HepG2 (cell line): ENCODE data around the gene PIGW. TPM values are rescaled to one million over a fixed set of nuclear protein-coding genes. Genes with fewer than 3 reads are reported as not detected.

Experiments
- ATAC-seq: fragments of 200-7000 bp; cut with Tn5 transposase; 3 replicates; pipeline ENCODE4 v1.9.1; 2020; ENCODE audit warnings: mild to moderate bottlenecking, moderate library complexity
- BruUV-seq: library from RNA; stranded (reverse); fragments of 400-500 nt; replicated peaks from 2 replicates; lab custom pipeline; 2021; lab: Mats Ljungman, UMichigan
- CTCF ChIA-PET: fragments of 300-600 bp; formaldehyde crosslinking; extraction: SDS; loops from one replicate; lab custom pipeline; 2021; ENCODE audit warnings: low total read pairs, inconsistent platforms, low intra/inter-chr PET ratio; lab: Yijun Ruan, JAX
- POLR2A ChIA-PET: fragments of 350-600 bp; sonication (Branson Sonifier 250); formaldehyde crosslinking; loops from one replicate; lab custom pipeline; 2020; ENCODE audit warnings: antibody characterized with exemption, inconsistent platforms; lab: Yijun Ruan, JAX
- DNase-seq: peaks from one replicate; pipeline ENCODE4 v3.0.0-alpha.2; 2015; ENCODE audit warnings: low spot score
- FAIRE-seq: peaks from 3 replicates; lab custom pipeline; 2011; peaks lifted over from hg19 to GRCh38; lab: Jason Lieb, UNC
- H2AFZ ChIP-seq: one replicate; pipeline ENCODE4 v1.6.1; 2011; ENCODE audit warnings: low read length, inconsistent platforms
- H3K27ac ChIP-seq: fragments of 300-600 bp; 3 replicates; pipeline ENCODE4 v1.8.0; 2011; ENCODE audit warnings: mixed run types, mild to moderate bottlenecking, mixed read lengths, low read length, inconsistent platforms; ENCODE audit not compliant: insufficient read depth; ENCODE audit errors: extremely low read length
- H3K27me3 ChIP-seq, 2 experiments: fragments of 200-600 bp in 1 of 2; 2 replicates in 1 of 2; 3 replicates in 1 of 2; pipeline versions ENCODE4 v1.6.0 to v1.8.0; 2011; ENCODE audit warnings: low read length in 2 of 2, mild to moderate bottlenecking in 2 of 2, moderate library complexity in 2 of 2, inconsistent platforms in 1 of 2; ENCODE audit not compliant: insufficient read depth in 2 of 2, control insufficient read depth in 1 of 2
- H3K36me3 ChIP-seq, 2 experiments: fragments of 200-600 bp in 1 of 2; replicated peaks in 1 of 2; 2 replicates in 1 of 2; 3 replicates in 1 of 2; pipeline versions ENCODE4 v1.5.1 to v1.8.0; 2011; ENCODE audit warnings: low read length in 2 of 2, inconsistent platforms in 1 of 2; ENCODE audit not compliant: insufficient read depth in 2 of 2, control insufficient read depth in 1 of 2
- H3K4me1 ChIP-seq: 2 replicates; pipeline ENCODE4 v1.5.1; 2012; ENCODE audit warnings: low read length, inconsistent platforms; ENCODE audit not compliant: insufficient read depth
- H3K4me2 ChIP-seq: 2 replicates; pipeline ENCODE4 v1.6.0; 2011; ENCODE audit warnings: low read depth, low read length, inconsistent platforms
- H3K4me3 ChIP-seq, 3 experiments: fragments of 200-600 bp in 1 of 3; sonication (generic), shearing (Covaris generic) in 1 of 3; replicated peaks in 1 of 3; 2 replicates each; pipeline ENCODE4 v1.5.1; 2011 to 2016; ENCODE audit warnings: low read length in 3 of 3, inconsistent platforms in 2 of 3, low read depth in 2 of 3, mild to moderate bottlenecking in 2 of 3, control low read depth in 1 of 3, mixed read lengths in 1 of 3; ENCODE audit not compliant: insufficient read depth in 1 of 3
- H3K79me2 ChIP-seq: one replicate; pipeline ENCODE4 v1.6.1; 2011; ENCODE audit warnings: low read length, inconsistent platforms; ENCODE audit not compliant: insufficient read depth
- H3K9ac ChIP-seq: 2 replicates; pipeline ENCODE4 v1.6.0; 2011; ENCODE audit warnings: mild to moderate bottlenecking, low read depth, low read length, inconsistent platforms; ENCODE audit not compliant: insufficient read depth
- H3K9me3 ChIP-seq: 2 replicates; pipeline ENCODE4 v1.5.1; 2012; ENCODE audit warnings: mild to moderate bottlenecking, low read length
- H4K20me1 ChIP-seq: 2 replicates; pipeline ENCODE4 v1.6.0; 2011; ENCODE audit warnings: inconsistent platforms, mild to moderate bottlenecking, low read length, moderate library complexity; ENCODE audit not compliant: insufficient read depth
- FIP1L1 ChIP-seq: fragments of 200-400 bp; formaldehyde crosslinking; IDR thresholded peaks from 2 replicates; pipeline ENCODE4 v1.6.1; 2018; ENCODE audit warnings: low read depth, mild to moderate bottlenecking, low read length, moderate library complexity, borderline replicate concordance; ENCODE audit not compliant: insufficient read depth
- IKZF4 ChIP-seq: sonication (generic); formaldehyde crosslinking; IDR thresholded peaks from 2 replicates; pipeline ENCODE4 v1.5.1; 2020; ENCODE audit warnings: borderline replicate concordance, mild to moderate bottlenecking, low read depth, missing genetic modification reagents; ENCODE audit errors: not compliant biosample characterization
- NFE2L2 ChIP-seq: fragments of 150-350 bp; IDR thresholded peaks from 2 replicates; pipeline ENCODE4 v1.6.1; 2014; ENCODE audit warnings: low read length
- XBP1 ChIP-seq: sonication (generic); formaldehyde crosslinking; IDR thresholded peaks from 2 replicates; pipeline ENCODE4 v1.5.0; 2020; ENCODE audit warnings: missing genetic modification reagents
- WGBS: methylation state at CpG from one replicate; pipeline ENCODE4 v1.1.6; 2017; ENCODE audit warnings: low lambda C conversion rate; 5-methylcytosine and 5-hydroxymethylcytosine counted together
- in situ Hi-C: cut with HindIII; loops from 2 replicates; pipeline ENCODE4 v1.10.0; 2017; ENCODE audit warnings: low pct_unique_long_range_greater_than_20kb; ENCODE audit not compliant: extremely low pct_ligation_motif_present
- intact Hi-C: fragments of 100-400 bp; cut with micrococcal nuclease; formaldehyde crosslinking; loops from one replicate; pipeline ENCODE4 v1.10.0; 2022; ENCODE audit not compliant: unreplicated experiment
- polyA plus RNA-seq, 8 experiments: library from polyadenylated mRNA; depleted of rRNA in 3 of 8; stranded (reverse) in 7 of 8; unstranded in 1 of 8; fragments of >200 nt; fragmentation: Illumina TruSeq in 4 of 8; extraction: Trizol in 4 of 8; gene quantifications; 2 replicates each; pipeline versions ENCODE4 v1.2.1 to v1.2.3, GENCODE V29; 2011 to 2016; ENCODE audit warnings: low read depth in 4 of 8, missing spikeins in 1 of 8, mixed read lengths in 1 of 8; ENCODE audit not compliant: insufficient read depth in 1 of 8
- total RNA-seq, 5 experiments: library from RNA; depleted of rRNA; stranded (reverse); fragments of >200 nt; fragmentation: Illumina TruSeq; extraction: Trizol; gene quantifications; 2 replicates each; pipeline ENCODE4 v1.2.3, GENCODE V29; 2016; ENCODE audit warnings: low read depth in 1 of 5
- TF ChIP-seq, protein P1 (sequence below): IDR thresholded peaks from 2 replicates; pipeline ENCODE4 v1.6.1; 2016; ENCODE audit warnings: low read depth, missing genetic modification reagents, missing compliant biosample characterization

PIGW gene
- total and polyA plus RNA-seq, 2 of the 13 experiments (the other 11 are each of a cell fraction or from before 2014, with no cell fraction given): 9.0 to 24.0 TPM

DNA sequence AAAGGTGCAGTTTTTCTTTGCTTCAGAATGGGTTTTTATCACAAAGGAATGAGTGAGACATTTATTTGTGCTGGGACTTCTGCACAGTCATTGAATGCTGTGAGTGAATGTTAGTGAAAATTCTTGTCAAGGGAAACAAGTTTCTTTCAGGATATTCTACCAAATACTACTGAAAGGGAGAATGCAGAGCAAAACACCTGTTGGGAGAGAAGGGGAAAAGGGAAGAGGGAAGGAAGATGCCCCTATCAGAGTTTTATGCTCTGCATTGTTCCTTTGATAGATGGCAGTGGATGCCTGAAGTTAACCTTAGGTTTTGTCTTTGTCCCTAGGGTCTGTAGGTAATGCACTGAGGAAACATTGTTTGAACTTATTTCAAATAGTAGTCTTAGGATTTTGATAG is 13.0 kb downstream of the PIGW start:
- no TSS peak for BruUV-seq
- H3K4me2 ChIP-seq: peak overlapping the region; percentile 78
- peak; percentile 18; the same call in 1 of the 2 replicates for TF ChIP-seq NFE2L2
- no peak for TF ChIP-seq FIP1L1
- no peak for TF ChIP-seq IKZF4 (CRISPR knock-in tag)
- H3K4me1 ChIP-seq: peaks cover 31% of the 10 kb centered on the region
- H3K27ac ChIP-seq: peak overlapping the region; percentile 100
- ChIA-PET CTCF (no interaction called here), POLR2A (interaction anchor here (1.1 kb wide), 1 partner anchor 54 kb away, joined by 8 read pairs; the partner anchor contains the start of gene MRM1)
- no peaks in the 10 kb centered on the region for H3K9me3 ChIP-seq
- H3K36me3 ChIP-seq: no peaks in the 10 kb centered on the region; a peak in 1 of 5 replicates
- no peak for FAIRE-seq
- H4K20me1 ChIP-seq: peaks cover 31% of the 10 kb centered on the region
- H2AFZ ChIP-seq: no peak overlapping the region
- no peak for ATAC-seq
- peak overlapping the region; percentile 97 for H3K9ac ChIP-seq
- intact Hi-C loops (loop anchor here (5.0 kb wide), 1 partner anchor 45 kb away; the partner anchor contains the start of gene DHRS11), in situ Hi-C loops (no loop called here)
- H3K79me2 ChIP-seq: peaks cover 78% of the 10 kb centered on the region
- peak overlapping the region in 2 of 3 experiments; percentile 91 to 97; a peak in 4 of 6 replicates for H3K4me3 ChIP-seq
- no peak for DNase-seq
- peaks cover 0 to 5% of the 10 kb centered on the region in 2 experiments; a peak in 1 of 5 replicates for H3K27me3 ChIP-seq

DNA sequence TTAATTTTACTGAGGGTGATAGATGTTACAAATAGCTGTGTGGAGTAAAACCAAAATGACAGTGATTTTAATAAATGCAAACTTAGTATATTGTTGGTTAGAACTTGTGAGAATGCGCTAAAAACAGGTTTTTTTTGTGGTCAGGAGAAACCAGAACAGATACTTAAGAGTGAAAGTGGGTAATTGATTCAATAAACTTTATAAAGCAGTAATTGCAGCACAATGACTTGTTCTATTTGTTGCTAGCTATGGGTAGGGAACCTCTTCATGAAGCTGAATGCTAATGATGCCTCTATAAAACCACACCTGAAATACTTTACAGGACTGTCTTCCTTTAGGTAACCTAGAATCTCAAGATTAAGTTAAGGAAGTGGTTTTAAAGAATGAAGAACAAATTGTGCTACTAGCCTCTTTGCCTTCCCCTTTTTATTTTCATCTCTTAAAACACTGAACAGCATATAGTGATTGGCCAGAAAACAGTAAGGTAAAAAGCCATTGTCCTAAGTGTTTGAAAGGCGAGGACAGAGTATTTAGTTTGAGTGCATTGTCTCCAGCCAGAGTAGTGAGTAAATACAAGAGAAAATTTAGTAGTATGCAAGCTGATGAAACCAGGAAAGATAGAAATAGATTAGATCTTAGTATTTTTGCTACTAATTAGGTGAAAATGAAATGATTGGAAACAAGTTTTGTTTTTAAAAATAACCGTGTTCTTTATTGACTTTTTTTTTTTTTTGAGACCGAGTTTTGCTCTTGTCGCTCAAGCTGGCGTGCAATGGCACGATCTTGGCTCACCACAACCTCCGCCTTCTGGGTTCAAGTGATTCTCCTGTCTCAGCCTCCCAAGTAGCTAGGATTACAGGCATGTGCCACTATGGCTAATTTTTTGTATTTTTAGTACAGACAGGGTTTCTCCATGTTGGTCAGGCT is 16.0 kb downstream of the PIGW start:
- Histone ChIP-seq H3K4me3 (no peak overlapping the region), H3K4me2 (no peak overlapping the region), H3K36me3 (peaks cover 2 to 9% of the 10 kb centered on the region in 2 experiments; a peak in 3 of 5 replicates), H3K27me3 (peaks cover 0 to 5% of the 10 kb centered on the region in 2 experiments; a peak in 1 of 5 replicates), H3K9me3 (no peaks in the 10 kb centered on the region), H3K4me1 (peaks cover 22% of the 10 kb centered on the region), H4K20me1 (peaks cover 32% of the 10 kb centered on the region), H2AFZ (no peak overlapping the region), H3K27ac (no peak overlapping the region), H3K79me2 (peaks cover 91% of the 10 kb centered on the region), H3K9ac (no peak overlapping the region)
- POLR2A ChIA-PET: no interaction called here
- CTCF ChIA-PET: no interaction called here
- in situ Hi-C loops: no loop called here
- no peak for DNase-seq
- WGBS: 96% methylated on average over 8 of the region's 8 CpGs
- no TSS peak for BruUV-seq
- no peak for FAIRE-seq
- TF ChIP-seq XBP1 (CRISPR knock-in tag): no peak
- TF ChIP-seq, protein P1, sequence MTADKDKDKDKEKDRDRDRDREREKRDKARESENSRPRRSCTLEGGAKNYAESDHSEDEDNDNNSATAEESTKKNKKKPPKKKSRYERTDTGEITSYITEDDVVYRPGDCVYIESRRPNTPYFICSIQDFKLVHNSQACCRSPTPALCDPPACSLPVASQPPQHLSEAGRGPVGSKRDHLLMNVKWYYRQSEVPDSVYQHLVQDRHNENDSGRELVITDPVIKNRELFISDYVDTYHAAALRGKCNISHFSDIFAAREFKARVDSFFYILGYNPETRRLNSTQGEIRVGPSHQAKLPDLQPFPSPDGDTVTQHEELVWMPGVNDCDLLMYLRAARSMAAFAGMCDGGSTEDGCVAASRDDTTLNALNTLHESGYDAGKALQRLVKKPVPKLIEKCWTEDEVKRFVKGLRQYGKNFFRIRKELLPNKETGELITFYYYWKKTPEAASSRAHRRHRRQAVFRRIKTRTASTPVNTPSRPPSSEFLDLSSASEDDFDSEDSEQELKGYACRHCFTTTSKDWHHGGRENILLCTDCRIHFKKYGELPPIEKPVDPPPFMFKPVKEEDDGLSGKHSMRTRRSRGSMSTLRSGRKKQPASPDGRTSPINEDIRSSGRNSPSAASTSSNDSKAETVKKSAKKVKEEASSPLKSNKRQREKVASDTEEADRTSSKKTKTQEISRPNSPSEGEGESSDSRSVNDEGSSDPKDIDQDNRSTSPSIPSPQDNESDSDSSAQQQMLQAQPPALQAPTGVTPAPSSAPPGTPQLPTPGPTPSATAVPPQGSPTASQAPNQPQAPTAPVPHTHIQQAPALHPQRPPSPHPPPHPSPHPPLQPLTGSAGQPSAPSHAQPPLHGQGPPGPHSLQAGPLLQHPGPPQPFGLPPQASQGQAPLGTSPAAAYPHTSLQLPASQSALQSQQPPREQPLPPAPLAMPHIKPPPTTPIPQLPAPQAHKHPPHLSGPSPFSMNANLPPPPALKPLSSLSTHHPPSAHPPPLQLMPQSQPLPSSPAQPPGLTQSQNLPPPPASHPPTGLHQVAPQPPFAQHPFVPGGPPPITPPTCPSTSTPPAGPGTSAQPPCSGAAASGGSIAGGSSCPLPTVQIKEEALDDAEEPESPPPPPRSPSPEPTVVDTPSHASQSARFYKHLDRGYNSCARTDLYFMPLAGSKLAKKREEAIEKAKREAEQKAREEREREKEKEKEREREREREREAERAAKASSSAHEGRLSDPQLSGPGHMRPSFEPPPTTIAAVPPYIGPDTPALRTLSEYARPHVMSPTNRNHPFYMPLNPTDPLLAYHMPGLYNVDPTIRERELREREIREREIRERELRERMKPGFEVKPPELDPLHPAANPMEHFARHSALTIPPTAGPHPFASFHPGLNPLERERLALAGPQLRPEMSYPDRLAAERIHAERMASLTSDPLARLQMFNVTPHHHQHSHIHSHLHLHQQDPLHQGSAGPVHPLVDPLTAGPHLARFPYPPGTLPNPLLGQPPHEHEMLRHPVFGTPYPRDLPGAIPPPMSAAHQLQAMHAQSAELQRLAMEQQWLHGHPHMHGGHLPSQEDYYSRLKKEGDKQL: no peak
- no peak for ATAC-seq
- intact Hi-C loops: no loop called here
